Activated CD4-positive, alpha-beta T cell treated with anti-CD3 and anti-CD28 coated beads, Interleukin-2, amount 50 U/mL, for 16 hours (primary cell): ENCODE results near the gene STK39.
"Not testable (repeated sequence)": the region's sequence is repeated elsewhere in the genome, so short reads cannot be mapped to it uniquely, and the experiment has no call there.

ENCODE experiments used
- DNase-seq: peaks from one replicate; pipeline ENCODE4 v3.0.0-alpha.2; 2020

Gene STK39

DNA sequence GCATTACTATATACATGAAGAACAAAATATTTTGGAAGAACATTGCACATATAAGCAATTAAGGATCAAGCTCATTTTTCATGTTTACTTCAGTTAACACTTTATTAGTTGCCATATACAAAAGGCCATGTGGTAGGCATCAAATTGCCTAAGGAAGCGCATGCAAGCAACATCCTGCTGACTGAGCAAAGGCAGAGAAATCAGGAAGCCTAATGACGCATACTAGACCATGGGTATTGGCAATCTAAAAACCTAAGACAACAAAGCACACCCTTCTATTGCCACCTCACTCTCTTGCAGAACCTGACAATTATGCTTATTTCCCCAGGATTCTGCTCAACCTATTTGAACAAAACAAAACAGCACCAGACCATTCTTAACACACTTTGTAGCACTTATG lies 171.9 kb downstream of the STK39 start:
- no peak for DNase-seq

DNA sequence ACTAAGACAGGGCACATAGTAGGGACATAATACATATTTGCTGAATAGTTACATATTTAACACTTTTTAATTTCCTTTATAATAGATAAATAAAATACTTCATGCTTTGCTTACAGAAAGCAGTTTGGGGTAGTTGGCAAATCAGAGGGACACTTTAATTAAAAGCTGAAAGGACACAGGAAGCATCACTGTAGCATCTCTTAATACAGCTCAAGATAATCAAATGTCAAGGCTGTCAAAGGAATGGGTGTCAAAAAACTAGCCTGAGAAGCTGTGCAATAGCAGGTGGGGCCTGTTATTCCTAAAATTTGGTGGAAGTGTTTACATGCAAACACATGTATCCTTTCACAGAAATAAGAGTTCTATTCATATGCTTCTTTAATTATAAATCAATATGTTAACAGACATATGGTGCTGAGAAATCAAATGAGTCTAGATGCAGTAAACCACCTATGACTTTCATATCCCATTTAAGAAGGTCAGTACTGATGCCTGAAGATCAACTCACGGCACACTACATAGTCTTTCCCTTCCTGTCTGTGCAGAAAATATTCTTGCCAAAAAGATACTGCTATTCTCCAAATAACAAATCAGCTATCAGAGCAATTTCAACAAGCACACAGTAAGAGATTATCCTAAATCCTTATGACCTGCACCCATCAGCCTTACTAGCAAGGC lies 174.6 kb downstream of the STK39 start:
- DNase-seq: no peak

- no peak for DNase-seq
Measured at GRCh38 chr2:168064011-168064998, 183.1 kb downstream of the STK39 start.

DNA sequence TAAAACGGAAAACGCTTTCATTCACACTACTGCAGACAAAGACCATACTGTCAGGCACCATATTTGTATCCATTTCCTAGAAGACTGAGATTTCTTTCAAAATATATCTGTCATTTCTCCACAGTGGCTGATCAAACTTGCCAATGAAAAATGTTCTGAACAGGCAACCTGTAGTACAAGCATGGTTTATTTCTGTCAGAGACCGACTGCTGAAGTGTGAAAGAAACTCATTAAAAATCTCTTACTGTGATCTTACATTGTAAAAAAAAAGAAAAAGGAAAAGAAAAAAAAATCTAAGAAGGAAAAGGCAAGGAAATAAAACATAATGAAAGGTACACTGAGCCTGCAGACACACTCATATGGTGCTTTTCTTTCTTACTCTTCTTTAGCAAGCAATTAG lies 184.5 kb downstream of the STK39 start:
- no peak for DNase-seq

DNA sequence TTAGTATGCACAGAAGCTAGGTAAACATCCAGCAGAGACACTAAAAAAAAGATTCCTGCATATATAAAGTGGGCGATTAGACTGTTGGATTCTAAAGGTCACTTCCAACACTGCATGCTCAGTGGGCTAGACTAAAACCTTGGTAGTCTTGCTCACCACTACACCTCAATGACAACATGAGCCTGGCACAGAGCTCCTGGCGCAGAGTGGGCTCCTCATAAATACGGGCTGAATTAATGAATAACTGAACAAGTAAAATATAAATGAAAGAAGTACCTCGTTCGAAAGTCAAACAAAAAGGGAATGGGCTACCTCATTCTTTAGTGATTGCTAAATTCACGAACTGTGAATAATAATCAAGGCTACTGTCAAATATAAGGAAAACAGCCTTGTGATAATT lies 185.3 kb downstream of the STK39 start:
- DNase-seq: no peak

DNA sequence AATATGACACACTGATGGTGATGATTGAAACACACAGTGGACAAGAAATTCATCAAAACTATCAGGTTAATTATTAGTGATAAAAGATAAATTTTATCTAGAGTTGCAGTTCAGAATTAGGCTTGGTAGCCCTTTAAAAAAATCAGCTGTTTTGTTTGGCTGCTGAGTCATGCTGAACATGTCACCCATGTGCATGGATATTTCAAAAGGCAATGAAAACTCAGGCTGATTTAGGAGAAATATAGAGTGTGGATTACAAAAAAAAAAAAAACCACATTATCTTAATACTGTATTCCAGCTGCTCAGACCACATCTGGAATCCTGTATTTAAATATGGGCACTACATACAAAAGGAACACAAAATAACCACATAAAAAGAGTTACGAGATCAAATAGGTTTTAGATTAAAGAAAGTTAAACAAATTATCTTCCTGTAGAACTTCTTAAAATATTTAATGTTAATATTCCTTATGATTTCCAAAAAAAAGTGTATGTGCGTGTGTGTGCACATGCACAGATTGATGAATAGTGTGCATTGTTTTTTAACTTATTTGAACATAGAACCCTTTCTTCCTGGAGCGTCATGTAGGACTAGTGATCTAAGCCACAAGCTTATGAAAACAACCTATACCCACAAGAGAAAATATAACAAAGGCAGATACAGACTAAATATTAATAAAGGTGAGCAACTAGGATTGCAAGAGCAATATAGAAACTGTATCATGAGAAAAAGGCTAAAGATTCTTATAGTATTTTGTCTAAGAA lies 186.2 kb downstream of the STK39 start:
- DNase-seq: no peak

GRCh38 chr2:168059758-168060157 lies 187.6 kb downstream of the STK39 start:
- DNase-seq: no peak

- no peak for DNase-seq
Measured at GRCh38 chr2:168058675-168059074, 188.7 kb downstream of the STK39 start.

- no peak for DNase-seq
Measured at GRCh38 chr2:168056242-168056787, 191.1 kb downstream of the STK39 start.

- no peak for DNase-seq
Measured at GRCh38 chr2:168054657-168055056, 192.7 kb downstream of the STK39 start.

DNA sequence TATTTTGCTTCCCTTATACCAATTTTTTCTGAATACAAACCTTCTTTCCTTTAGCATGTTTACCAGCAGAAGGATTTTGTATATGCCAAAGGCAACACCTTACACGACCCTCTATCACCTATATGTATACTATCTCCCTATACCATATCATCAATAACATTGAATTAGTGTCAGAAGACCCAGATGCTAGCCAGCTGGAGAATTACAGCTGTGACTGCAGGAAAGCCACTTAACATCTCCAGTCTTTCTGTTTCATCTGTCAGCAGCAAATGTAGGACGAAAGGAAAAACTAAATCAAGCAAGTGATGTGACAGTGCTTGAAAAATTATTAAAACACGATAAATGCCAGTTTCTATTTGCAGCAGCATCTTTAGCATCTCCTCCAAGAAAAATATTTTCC lies 193.7 kb downstream of the STK39 start:
- no peak for DNase-seq

GRCh38 chr2:168052773-168053172 lies 194.6 kb downstream of the STK39 start:
- no peak for DNase-seq

DNA sequence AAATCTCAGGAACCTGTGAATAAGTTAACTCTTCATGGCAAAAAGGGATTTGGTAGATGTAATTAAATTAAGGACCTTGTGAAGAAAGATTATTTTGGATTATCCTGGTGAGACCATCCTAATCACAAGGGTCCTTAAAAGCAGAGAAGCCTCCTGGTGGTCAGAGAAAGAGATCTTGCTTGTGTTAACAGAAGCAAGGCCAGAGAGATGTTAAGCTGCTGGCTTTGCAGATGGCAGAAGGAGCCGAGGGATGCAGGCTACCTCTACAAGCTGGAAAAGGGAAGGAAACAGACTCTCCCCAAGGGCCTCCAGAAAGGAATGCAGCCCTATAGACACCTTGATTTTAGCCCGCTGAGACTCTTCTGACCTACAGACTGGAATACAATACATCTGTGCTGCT lies 197.0 kb downstream of the STK39 start:
- DNase-seq: no peak

DNA sequence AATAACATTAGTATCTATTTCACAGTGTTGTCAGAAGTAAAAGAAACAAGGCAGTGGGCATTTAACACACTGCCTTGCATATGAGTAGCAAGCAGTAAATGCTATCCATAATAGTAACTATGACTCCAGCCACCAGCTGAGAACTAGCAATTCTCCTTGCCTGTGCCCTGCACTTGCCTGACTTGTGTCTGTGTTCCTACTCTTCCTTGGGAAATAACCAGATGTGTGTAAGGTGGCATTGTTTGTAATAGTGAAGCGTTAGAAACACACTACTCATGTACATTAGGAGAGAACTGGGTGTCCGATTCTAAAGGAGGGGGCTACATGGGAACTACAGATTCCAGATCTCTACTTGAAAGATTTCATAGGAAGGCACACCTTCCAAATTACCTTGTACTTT lies 197.8 kb downstream of the STK39 start:
- no peak for DNase-seq

- DNase-seq: no peak
Measured at GRCh38 chr2:168047091-168047690, 200.2 kb downstream of the STK39 start.

DNA sequence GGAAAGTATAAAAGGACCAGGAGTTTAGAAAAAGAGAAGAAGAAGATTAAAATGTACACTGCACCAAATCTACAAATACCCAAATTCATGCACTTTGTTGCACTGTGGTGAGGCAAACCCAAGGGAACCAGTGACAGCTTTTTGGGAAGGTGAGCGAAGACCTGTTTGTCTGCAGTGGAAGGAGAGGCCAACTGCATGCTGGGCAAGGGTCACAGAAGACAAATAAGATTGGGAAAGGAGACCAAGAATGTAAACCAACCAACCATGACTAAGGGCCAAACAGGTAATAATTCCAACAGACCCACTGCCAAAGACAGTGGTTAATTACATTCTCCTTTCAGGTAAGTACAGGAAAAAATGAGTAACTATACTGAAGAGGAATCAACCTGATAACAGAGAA lies 202.8 kb downstream of the STK39 start:
- DNase-seq: no peak

DNA sequence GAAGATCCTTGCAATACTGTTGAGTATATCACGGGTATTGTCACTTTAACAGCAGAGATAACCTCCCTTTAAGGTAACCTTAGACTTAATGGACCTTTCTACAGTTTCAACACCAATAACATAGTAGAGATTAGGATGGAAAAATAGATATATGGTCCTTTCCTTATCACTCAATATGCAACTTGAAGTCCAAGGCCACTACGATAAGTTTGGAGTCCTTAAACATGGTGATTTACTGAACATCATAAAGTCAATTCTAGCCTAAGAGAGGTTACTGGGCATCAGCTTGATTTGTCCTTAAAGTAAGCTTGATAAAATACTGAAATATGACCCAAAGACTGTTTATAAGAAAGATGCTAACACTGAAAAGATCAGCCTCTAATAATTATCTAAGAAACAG lies 203.2 kb downstream of the STK39 start:
- no peak for DNase-seq

DNA sequence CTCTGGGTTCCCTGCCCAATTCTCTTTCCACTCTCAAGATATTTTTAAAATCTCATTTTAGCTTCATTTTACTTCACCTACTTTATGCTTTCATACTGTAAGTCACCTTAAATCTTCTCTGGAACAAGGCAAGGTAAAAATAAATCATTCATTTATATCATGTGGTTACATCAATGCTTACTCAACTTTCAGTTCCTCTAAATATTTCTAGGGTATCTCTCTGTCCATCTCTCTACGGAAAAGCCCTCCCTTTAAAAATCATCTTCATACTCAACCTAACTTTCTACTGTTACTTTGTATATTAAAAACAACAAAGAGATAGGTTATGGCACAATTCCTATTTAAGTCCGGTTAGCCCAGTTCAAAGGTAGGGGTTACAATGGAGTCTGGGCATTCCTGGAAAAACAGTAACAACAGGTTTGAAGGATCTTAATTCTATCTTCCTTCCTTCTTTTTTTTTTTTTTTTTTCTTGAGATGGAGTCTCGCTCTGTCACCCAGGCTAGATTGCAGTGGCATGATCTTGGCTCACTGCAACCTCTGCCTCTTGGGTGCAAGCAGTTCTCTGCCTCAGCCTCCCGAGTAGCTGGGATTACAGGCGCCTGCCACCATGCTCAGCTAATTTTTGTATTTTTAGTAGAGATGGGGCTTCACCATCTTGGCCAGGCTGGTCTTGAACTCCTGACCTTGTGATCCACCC lies 205.1 kb downstream of the STK39 start:
- not testable (repeated sequence) for DNase-seq

DNA sequence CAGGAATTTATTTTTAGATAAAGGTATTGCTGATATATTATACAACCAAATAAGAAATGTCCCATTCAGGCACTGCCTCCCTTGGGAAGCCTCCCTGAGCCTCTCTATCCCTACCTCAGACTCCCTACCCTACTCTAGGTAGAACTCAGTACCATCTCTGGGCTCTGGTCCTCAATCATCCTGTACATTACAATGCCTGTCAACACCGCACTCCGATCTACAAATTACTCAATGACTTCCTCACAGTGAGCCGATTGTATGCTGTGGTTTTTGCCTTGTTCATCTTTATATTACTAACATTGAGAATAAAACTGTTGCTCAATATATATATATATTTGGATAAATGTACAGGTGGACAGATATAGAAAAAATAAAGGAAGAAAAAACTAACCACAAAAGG lies 207.5 kb downstream of the STK39 start:
- DNase-seq: peak; percentile 67

- DNase-seq: peak; percentile 28
Measured at GRCh38 chr2:168037778-168038177, 209.6 kb downstream of the STK39 start.

DNA sequence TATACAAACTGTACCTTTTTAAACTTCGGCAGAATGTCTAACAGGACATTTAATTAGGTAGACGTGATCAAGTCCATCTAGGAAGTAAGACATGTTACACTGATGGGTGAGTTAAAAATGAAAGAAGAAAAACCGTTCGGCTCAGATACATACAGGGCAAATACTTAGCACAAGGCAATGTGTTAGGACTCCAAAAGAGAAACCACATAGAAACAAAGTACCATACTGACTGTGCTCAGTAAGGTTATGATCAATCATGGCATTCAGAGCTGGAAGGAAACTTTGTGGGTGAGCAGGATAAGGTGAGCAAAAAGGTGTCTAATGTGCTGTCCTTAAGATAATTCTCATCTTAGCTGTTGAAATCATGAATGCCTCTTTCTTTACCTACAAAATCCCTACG lies 211.9 kb downstream of the STK39 start:
- peak; percentile 80 for DNase-seq

- DNase-seq: no peak
Measured at GRCh38 chr2:168034616-168035015, 212.8 kb downstream of the STK39 start.
